ENCODE results near the gene CA14. TPM values are rescaled to one million over a fixed set of nuclear protein-coding genes. Genes with fewer than 3 reads are reported as not detected.
A peak's percentile ranks its signal among the peaks of the same experiment; 100 is the strongest.

Gene CA14
- total RNA-seq, 1 donor from 2014 or later: not detected

DNA sequence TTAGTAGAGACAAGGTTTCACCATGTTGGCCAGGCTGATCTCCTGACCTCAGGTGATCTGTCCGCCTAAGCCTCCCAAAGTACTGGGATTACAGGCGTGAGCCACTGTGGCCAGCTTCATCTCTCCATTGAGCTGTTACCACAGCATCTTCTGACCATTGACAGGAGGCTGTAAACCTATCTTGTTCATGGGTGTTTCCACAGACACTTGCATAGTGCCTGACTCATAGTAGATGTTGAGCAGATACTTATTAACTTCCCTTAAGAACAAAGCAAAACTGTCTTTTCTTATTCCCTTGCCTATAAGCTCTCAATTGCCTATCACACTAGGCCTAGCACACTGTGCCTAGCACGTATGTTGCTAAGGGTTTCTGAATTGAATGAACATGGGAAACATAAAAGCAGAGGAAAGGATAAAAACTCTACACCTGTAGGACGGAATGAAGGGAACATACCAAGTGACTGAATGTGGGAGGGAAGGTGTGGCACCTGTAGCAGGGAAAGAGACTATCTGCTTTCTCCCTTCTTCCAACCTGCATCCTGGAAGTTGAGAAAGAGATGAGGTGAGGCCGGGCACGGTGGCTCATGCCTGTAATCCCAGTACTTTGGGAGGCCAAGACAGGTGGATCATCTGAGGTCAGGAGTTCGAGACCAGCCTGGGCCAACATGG lies 13.9 kb downstream of the CA14 start:
- no peak overlapping the region for H3K27ac Mint-ChIP-seq
- POLR2A ChIA-PET: interaction anchor here (0.6 kb wide), 1 partner anchor 46 kb away, joined by 6 read pairs; no protein-coding TSS in a partner anchor
- CTCF ChIA-PET: no interaction called here
- no peak for ATAC-seq (ENCODE audit: low read depth)
- no peak overlapping the region for H3K4me3 Mint-ChIP-seq
- no peaks in the 10 kb centered on the region for H3K9me3 Mint-ChIP-seq
- TF ChIP-seq, protein P1, sequence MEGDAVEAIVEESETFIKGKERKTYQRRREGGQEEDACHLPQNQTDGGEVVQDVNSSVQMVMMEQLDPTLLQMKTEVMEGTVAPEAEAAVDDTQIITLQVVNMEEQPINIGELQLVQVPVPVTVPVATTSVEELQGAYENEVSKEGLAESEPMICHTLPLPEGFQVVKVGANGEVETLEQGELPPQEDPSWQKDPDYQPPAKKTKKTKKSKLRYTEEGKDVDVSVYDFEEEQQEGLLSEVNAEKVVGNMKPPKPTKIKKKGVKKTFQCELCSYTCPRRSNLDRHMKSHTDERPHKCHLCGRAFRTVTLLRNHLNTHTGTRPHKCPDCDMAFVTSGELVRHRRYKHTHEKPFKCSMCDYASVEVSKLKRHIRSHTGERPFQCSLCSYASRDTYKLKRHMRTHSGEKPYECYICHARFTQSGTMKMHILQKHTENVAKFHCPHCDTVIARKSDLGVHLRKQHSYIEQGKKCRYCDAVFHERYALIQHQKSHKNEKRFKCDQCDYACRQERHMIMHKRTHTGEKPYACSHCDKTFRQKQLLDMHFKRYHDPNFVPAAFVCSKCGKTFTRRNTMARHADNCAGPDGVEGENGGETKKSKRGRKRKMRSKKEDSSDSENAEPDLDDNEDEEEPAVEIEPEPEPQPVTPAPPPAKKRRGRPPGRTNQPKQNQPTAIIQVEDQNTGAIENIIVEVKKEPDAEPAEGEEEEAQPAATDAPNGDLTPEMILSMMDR (IDR thresholded peaks at IDR 0.05): no peak
- intact Hi-C loops (cut with micrococcal nuclease): no loop called here
- H3K27me3 Mint-ChIP-seq: peaks cover 4% of the 10 kb centered on the region
- DNase-seq: no peak
- H3K4me1 Mint-ChIP-seq: peaks cover 32% of the 10 kb centered on the region
- H3K36me3 Mint-ChIP-seq (ENCODE audit: low read depth): peaks cover 23% of the 10 kb centered on the region

DNA sequence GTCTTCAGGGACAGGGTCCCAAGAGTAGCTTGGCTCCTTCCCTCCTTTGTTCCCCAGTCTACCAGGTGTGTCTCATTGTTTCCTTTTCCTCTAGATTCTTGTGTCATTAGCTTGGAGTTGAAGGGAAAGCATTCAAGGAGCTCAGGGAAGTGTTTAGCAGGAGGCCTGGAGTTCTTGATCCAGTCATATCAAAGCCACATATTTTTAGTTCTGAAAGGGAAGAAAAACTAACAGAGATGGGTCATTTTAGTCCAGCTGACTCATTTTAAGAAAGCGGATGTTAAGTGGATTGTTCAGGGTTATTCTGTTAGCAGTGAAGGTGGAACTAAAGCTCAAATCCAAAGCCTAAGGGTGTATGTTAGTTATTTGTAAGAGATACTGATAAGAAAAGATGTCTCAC lies 15.7 kb downstream of the CA14 start:
- H3K9me3 Mint-ChIP-seq: no peaks in the 10 kb centered on the region
- peaks cover 16% of the 10 kb centered on the region for H3K4me1 Mint-ChIP-seq
- POLR2A ChIA-PET: interaction anchor here (0.5 to 0.6 kb wide), 2 partner anchors 39 to 91 kb away, joined by 3 read pairs; partner anchors contain the start of gene RPRD2
- intact Hi-C loops (cut with micrococcal nuclease): no loop called here
- no peak overlapping the region for H3K27ac Mint-ChIP-seq
- DNase-seq (no peak), ATAC-seq (ENCODE audit: low read depth) (no peak)
- peaks cover 8% of the 10 kb centered on the region for H3K36me3 Mint-ChIP-seq (ENCODE audit: low read depth)
- TF ChIP-seq, protein P1 (IDR thresholded peaks at IDR 0.05): no peak
- CTCF ChIA-PET: no interaction called here
- H3K4me3 Mint-ChIP-seq: no peak overlapping the region
- peaks cover 4% of the 10 kb centered on the region for H3K27me3 Mint-ChIP-seq

DNA sequence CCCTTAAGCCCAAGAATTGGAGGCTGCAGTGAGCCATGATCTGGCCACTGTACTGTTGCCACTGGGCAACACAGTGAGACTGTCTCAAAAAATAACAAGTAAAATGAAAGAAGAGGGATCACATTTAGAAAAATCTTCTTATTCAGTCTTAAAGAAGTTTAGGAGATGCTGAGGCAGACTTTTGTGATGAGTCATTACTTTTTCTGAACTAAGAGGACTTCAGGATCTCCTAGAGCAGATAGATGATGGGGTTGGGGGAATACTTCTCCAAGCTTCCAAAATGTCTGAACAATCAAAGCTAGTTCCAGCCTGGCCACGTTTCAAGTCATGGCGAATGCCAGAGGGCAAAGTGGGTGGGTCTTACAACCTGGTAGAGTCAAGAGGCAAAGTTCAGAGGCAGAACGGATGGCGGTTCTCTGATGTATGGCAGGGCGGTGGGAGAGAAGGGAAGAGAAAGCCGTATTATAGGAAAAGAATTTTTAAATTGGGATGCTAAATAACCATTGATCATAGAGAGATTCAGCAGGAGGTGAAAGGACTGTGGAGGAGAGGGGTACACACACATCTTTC lies 22.6 kb downstream of the CA14 start:
- H3K4me3 Mint-ChIP-seq: no peak overlapping the region
- H3K4me1 Mint-ChIP-seq: peaks cover 20% of the 10 kb centered on the region
- no peaks in the 10 kb centered on the region for H3K36me3 Mint-ChIP-seq (ENCODE audit: low read depth)
- CTCF ChIA-PET: interaction anchor here (0.7 to 2.5 kb wide), 5 partner anchors 9 to 93 kb away, joined by 3 to 34 read pairs (median 4); partner anchors contain the start of gene APH1A
- peaks cover 4% of the 10 kb centered on the region for H3K9me3 Mint-ChIP-seq
- H3K27me3 Mint-ChIP-seq: peaks cover 3% of the 10 kb centered on the region
- ATAC-seq (ENCODE audit: low read depth) (no peak), DNase-seq (no peak)
- intact Hi-C loops (cut with micrococcal nuclease): loop anchor here (5.0 kb wide), 2 partner anchors 42 to 213 kb away; partner anchors contain the start of genes PRPF3 and VPS45
- POLR2A ChIA-PET: interaction anchor here (0.6 to 0.7 kb wide), 2 partner anchors 38 to 81 kb away, joined by 3 to 4 read pairs; no protein-coding TSS in a partner anchor
- TF ChIP-seq, protein P1 (IDR thresholded peaks at IDR 0.05): no peak
- no peak overlapping the region for H3K27ac Mint-ChIP-seq

DNA sequence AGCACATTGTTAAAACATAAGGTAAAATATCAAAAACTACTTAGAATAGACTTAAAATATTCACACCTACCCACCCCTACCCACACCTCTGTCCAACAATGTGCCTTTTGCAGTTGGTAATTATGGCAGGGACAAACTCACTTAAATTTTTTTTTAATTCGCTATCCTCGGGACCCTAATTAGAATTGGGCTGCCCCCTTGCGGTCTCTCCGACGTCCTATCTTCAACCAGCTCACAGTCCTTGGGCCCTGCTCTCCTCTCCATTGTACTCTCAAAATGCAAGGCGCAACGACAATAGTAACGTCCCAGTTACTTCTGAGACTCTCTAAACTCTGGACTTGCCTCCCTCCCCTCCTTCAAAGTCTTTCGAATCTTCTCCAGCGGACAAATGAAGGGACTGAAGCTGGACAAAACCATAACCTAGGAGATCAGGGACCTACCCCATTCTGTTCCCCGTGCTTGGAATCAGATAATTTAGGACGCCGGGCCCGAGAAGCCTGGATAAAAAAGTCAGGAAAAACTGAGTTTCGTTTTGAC lies 23.7 kb downstream of the CA14 start:
- peaks cover 4% of the 10 kb centered on the region for H3K9me3 Mint-ChIP-seq
- TF ChIP-seq, protein P1 (IDR thresholded peaks at IDR 0.05): no peak
- no peaks in the 10 kb centered on the region for H3K36me3 Mint-ChIP-seq (ENCODE audit: low read depth)
- ChIA-PET POLR2A (interaction anchor here (0.6 to 1.8 kb wide), 8 partner anchors 13 to 1174 kb away, joined by 3 to 9 read pairs (median 4); partner anchors contain the start of genes ANP32E, APH1A and RPRD2), CTCF (interaction anchor here (0.7 to 2.5 kb wide), 8 partner anchors 12 to 94 kb away, joined by 3 to 34 read pairs (median 4); partner anchors contain the start of genes APH1A and CA14)
- H3K27ac Mint-ChIP-seq: peak overlapping the region; percentile 67
- ATAC-seq (ENCODE audit: low read depth) (peak; percentile 77), DNase-seq (peak; percentile 45)
- peak overlapping the region; percentile 85 for H3K4me3 Mint-ChIP-seq
- intact Hi-C loops (cut with micrococcal nuclease): loop anchor here (1.0 to 5.0 kb wide), 4 partner anchors 12 to 214 kb away; partner anchors contain the start of genes APH1A, PRPF3 and VPS45
- peaks cover 3% of the 10 kb centered on the region for H3K27me3 Mint-ChIP-seq
- peaks cover 20% of the 10 kb centered on the region for H3K4me1 Mint-ChIP-seq

Measured in activated B cell treated with CpG ODN at 0.5 μM for 24 hours (primary cell).